ENCODE data around the gene PLB1. TPM values are rescaled to one million over a fixed set of nuclear protein-coding genes. Genes with fewer than 3 reads are reported as not detected.

PLB1 gene
- total RNA-seq, 4 donors from 2014 or later, result 3.0 to 14.5 (median 10.5) TPM

DNA sequence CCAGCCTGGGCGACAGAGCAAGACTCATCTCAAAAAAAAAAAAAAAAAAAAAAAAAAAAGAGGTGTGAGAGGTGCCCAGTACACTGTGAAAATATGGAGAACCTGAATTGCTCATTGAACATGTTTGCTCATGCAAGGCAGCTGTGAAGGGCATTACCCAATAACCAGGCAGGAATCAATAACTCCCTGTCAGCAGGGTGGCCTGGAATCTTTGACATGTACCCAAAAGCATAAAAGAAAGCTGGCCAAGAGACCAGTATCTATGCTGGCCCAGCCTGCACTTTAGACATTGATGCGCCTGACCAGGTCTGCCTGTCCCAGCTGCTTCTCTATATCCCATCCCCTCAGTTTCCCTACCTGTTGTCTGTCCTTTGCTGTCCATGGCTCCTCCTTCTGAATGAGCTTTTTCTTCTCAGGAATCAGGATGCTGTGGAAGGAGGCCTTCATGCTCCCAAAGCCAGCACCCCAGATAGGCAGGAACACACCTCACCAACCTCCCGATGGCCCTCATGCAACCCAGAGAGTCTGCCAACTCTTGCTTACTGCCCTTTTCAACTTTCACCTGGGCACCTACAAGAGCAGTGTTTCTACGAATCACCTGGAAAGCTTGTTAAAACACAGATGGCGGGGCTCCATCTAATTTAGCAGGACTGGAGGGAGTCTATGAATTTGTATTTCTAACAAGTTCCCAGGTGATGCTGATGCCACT is 172.4 kb downstream of the PLB1 start:
- 89 to 100% methylated on average over 1 of the region's 5 CpGs for WGBS, 2 donors (ENCODE audit: low coverage in 1 of 2)
- TF ChIP-seq EP300 (IDR thresholded peaks at IDR 0.05), result no peak
- no peak for TF ChIP-seq CTCF (IDR thresholded peaks at IDR 0.05)
- no peak for TF ChIP-seq POLR2A (IDR thresholded peaks at IDR 0.05)
- no peak for TF ChIP-seq POLR2AphosphoS5 (IDR thresholded peaks at IDR 0.05)
- peaks cover 4 to 58% (median 16%) of the 10 kb centered on the region in 3 donors for H3K4me1 ChIP-seq
- no peak overlapping the region for H3K4me3 ChIP-seq
- H3K36me3 ChIP-seq, result no peaks in the 10 kb centered on the region
- H3K27me3 ChIP-seq, result no peaks in the 10 kb centered on the region
- no peak overlapping the region for H3K27ac ChIP-seq
- no peak for ATAC-seq
- peaks cover 0 to 6% (median 0%) of the 10 kb centered on the region in 3 donors for H3K9me3 ChIP-seq

DNA sequence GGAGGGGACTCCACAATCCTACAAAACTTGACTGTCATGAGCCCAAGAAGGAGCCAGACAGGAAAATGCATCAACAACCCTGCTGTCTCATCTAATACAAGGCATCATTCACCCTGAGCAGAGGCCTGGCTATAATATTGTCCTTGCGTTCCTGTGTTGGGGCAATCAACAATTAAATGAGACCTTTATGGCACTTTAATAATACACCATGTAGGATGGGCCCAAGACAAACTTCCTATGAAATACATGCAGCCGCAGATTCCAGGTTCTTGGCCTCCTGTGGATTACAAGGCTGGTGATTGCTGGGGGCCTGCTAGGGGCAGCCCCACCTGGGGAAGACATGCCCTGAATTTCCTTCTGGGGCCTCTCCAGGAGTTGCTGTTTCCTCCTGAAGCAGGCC is 173.0 kb downstream of the PLB1 start:
- 86 to 93% methylated on average over 1 to 2 of the region's 2 CpGs for WGBS, 2 donors (ENCODE audit: low coverage in 1 of 2)
- no peak overlapping the region for H3K27ac ChIP-seq

GRCh38 chr2:28670856-28671255 is 175.0 kb downstream of the PLB1 start:
- H3K36me3 ChIP-seq, result no peaks in the 10 kb centered on the region
- WGBS, 2 donors (ENCODE audit: low coverage in 1 of 2), result 27 to 42% methylated on average over 2 of the region's 2 CpGs
- no peak for TF ChIP-seq CTCF (IDR thresholded peaks at IDR 0.05)
- no peak for TF ChIP-seq EP300 (IDR thresholded peaks at IDR 0.05)
- no peak for TF ChIP-seq POLR2AphosphoS5 (IDR thresholded peaks at IDR 0.05)
- TF ChIP-seq POLR2A (IDR thresholded peaks at IDR 0.05), result no peak
- no peak overlapping the region for H3K4me3 ChIP-seq
- peak overlapping the region in 3 of 4 donors; percentile 3 to 62 (median 46) for H3K27ac ChIP-seq
- H3K4me1 ChIP-seq, result peaks cover 0 to 56% (median 4%) of the 10 kb centered on the region in 3 donors
- no peak for ATAC-seq
- H3K9me3 ChIP-seq, result peaks cover 0 to 8% (median 0%) of the 10 kb centered on the region in 3 donors
- H3K27me3 ChIP-seq, result no peaks in the 10 kb centered on the region

More for the DNA sequence above, 173.0 kb downstream of the PLB1 start:
- Histone ChIP-seq H3K4me1 (peaks cover 4 to 56% (median 14%) of the 10 kb centered on the region in 3 donors), H3K27me3 (no peaks in the 10 kb centered on the region), H3K4me3 (no peak overlapping the region), H3K9me3 (peaks cover 0 to 8% (median 0%) of the 10 kb centered on the region in 3 donors), H3K36me3 (no peaks in the 10 kb centered on the region)
- no peak for TF ChIP-seq EP300 (IDR thresholded peaks at IDR 0.05)
- TF ChIP-seq POLR2AphosphoS5 (IDR thresholded peaks at IDR 0.05), result no peak
- TF ChIP-seq POLR2A (IDR thresholded peaks at IDR 0.05), result no peak
- no peak for TF ChIP-seq CTCF (IDR thresholded peaks at IDR 0.05)
- ATAC-seq, result no peak

- no peak for ATAC-seq
- 100% methylated on average over 1 to 4 of the region's 4 CpGs for WGBS, 2 donors (ENCODE audit: low coverage in 1 of 2)
Observed at GRCh38 chr2:28673338-28673737, 177.5 kb downstream of the PLB1 start.

More at GRCh38 chr2:28673338-28673737, 177.5 kb downstream of the PLB1 start:
- Histone ChIP-seq H3K36me3 (no peaks in the 10 kb centered on the region), H3K9me3 (peaks cover 0 to 8% (median 0%) of the 10 kb centered on the region in 3 donors), H3K4me1 (peaks cover 0 to 56% (median 0%) of the 10 kb centered on the region in 3 donors), H3K27ac (peak overlapping the region in 2 of 4 donors; percentile 84), H3K4me3 (no peak overlapping the region), H3K27me3 (no peaks in the 10 kb centered on the region)
- TF ChIP-seq POLR2A (IDR thresholded peaks at IDR 0.05) (no peak), CTCF (IDR thresholded peaks at IDR 0.05) (no peak), POLR2AphosphoS5 (IDR thresholded peaks at IDR 0.05) (no peak)
